A673 (cell line): ENCODE data around the gene MAVS. TPM values are rescaled to one million over a fixed set of nuclear protein-coding genes. Genes with fewer than 3 reads are reported as not detected.

Experiments
- BruUV-seq: library from RNA; stranded (reverse); fragments of 400-500 nt; replicated peaks from 2 replicates; lab custom pipeline; 2021; lab: Mats Ljungman, UMichigan
- CTCF ChIA-PET: fragments of 300-600 bp; sonication (Branson Sonifier 250); formaldehyde crosslinking; loops from one replicate; lab custom pipeline; 2022; ENCODE audit warnings: antibody characterized with exemption; lab: Charles Lee
- POLR2A ChIA-PET: fragments of 300-600 bp; sonication (Branson Sonifier 250); formaldehyde crosslinking; loops from one replicate; lab custom pipeline; 2022; ENCODE audit warnings: antibody characterized with exemption; ENCODE audit not compliant: low non-redundant PET; lab: Charles Lee
- DNase-seq: peaks from one replicate; pipeline ENCODE4 v3.0.0-alpha.2; 2015; ENCODE audit warnings: low spot score
- H3K27ac ChIP-seq: fragments of 200-600 bp; sonication (generic); 2 replicates; pipeline ENCODE4 v1.5.1; 2016; ENCODE audit warnings: mixed run types, low read depth, mild to moderate bottlenecking, mixed read lengths, antibody characterized with exemption, low read length; ENCODE audit not compliant: poor library complexity, severe bottlenecking
- H3K27me3 ChIP-seq: fragments of 200-600 bp; sonication (generic); replicated peaks from 2 replicates; pipeline ENCODE4 v1.6.1; 2017; ENCODE audit warnings: mixed run types, low read depth, mild to moderate bottlenecking, mixed read lengths, antibody characterized with exemption, low read length; ENCODE audit not compliant: insufficient read depth, poor library complexity
- H3K36me3 ChIP-seq: fragments of 200-600 bp; sonication (generic); 2 replicates; pipeline ENCODE4 v1.6.1; 2016; ENCODE audit warnings: mixed run types, mild to moderate bottlenecking, mixed read lengths, antibody characterized with exemption, low read length; ENCODE audit not compliant: insufficient read depth, poor library complexity, severe bottlenecking
- H3K4me1 ChIP-seq: fragments of 200-600 bp; sonication (generic); 2 replicates; pipeline ENCODE4 v1.6.1; 2017; ENCODE audit warnings: mixed run types, mild to moderate bottlenecking, mixed read lengths, antibody characterized with exemption, low read length; ENCODE audit not compliant: insufficient read depth, poor library complexity, severe bottlenecking
- H3K4me3 ChIP-seq: fragments of 200-600 bp; sonication (generic); 2 replicates; pipeline ENCODE4 v1.5.1; 2016; ENCODE audit warnings: low read depth, mixed run types, mild to moderate bottlenecking, mixed read lengths, low read length; ENCODE audit not compliant: poor library complexity, severe bottlenecking
- H3K9me3 ChIP-seq: fragments of 200-600 bp; sonication (generic); 2 replicates; pipeline ENCODE4 v1.6.1; 2016; ENCODE audit warnings: mixed run types, low read depth, mild to moderate bottlenecking, mixed read lengths, antibody characterized with exemption, low read length; ENCODE audit not compliant: poor library complexity, severe bottlenecking
- EZH2 ChIP-seq: fragments of 200-600 bp; sonication (generic); IDR thresholded peaks from 2 replicates; pipeline ENCODE4 v1.6.1; 2017; ENCODE audit warnings: borderline replicate concordance, low read depth, mild to moderate bottlenecking, mixed read lengths, antibody characterized with exemption, low read length; ENCODE audit not compliant: poor library complexity, severe bottlenecking
- intact Hi-C: fragments of 100-400 bp; cut with micrococcal nuclease; formaldehyde crosslinking; loops from one replicate; pipeline ENCODE4 v1.10.0; 2022; ENCODE audit not compliant: unreplicated experiment
- total RNA-seq: library from RNA; stranded (reverse); gene quantifications from 2 replicates; pipeline ENCODE4 v1.2.3, GENCODE V29; 2021
- TF ChIP-seq, protein P1 (sequence below): fragments of 300-800, 200-600 bp; sonication (generic); conservative IDR thresholded peaks from 2 replicates; pipeline ENCODE4 v1.5.1; 2017; ENCODE audit warnings: low read depth, mild to moderate bottlenecking, antibody characterized with exemption, low read length, moderate library complexity, mixed read lengths

MAVS gene
- total RNA-seq, 1 experiment from 2014 or later: 28.2 TPM

DNA sequence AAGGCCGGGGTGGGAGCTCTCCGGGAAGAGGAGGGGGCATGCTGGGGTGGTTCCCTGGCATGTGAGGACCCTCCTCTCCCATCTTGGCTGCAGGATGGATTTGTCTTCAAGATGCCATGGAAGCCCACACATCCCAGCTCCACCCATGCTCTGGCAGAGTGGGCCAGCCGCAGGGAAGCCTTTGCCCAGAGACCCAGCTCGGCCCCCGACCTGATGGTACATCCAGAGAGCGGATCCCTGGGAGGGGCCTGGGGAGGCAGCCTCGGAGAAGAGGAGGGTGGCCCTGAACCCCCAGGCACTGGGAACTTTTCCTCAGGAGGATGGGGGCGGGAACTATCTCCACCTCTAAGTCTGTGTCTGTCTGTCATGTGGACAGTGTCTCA lies 45.8 kb upstream of the MAVS start:
- no peak overlapping the region for H3K27ac ChIP-seq
- H3K36me3 ChIP-seq: peaks cover 85% of the 10 kb centered on the region
- H3K4me1 ChIP-seq: peaks cover 23% of the 10 kb centered on the region
- ChIA-PET CTCF (no interaction called here), POLR2A (no interaction called here)
- H3K9me3 ChIP-seq: no peaks in the 10 kb centered on the region
- no peak for DNase-seq
- intact Hi-C loops: no loop called here
- no peaks in the 10 kb centered on the region for H3K27me3 ChIP-seq
- H3K4me3 ChIP-seq: no peak overlapping the region
- TF ChIP-seq, protein P1, sequence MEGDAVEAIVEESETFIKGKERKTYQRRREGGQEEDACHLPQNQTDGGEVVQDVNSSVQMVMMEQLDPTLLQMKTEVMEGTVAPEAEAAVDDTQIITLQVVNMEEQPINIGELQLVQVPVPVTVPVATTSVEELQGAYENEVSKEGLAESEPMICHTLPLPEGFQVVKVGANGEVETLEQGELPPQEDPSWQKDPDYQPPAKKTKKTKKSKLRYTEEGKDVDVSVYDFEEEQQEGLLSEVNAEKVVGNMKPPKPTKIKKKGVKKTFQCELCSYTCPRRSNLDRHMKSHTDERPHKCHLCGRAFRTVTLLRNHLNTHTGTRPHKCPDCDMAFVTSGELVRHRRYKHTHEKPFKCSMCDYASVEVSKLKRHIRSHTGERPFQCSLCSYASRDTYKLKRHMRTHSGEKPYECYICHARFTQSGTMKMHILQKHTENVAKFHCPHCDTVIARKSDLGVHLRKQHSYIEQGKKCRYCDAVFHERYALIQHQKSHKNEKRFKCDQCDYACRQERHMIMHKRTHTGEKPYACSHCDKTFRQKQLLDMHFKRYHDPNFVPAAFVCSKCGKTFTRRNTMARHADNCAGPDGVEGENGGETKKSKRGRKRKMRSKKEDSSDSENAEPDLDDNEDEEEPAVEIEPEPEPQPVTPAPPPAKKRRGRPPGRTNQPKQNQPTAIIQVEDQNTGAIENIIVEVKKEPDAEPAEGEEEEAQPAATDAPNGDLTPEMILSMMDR: no peak
- no peak for TF ChIP-seq EZH2
- no TSS peak for BruUV-seq

DNA sequence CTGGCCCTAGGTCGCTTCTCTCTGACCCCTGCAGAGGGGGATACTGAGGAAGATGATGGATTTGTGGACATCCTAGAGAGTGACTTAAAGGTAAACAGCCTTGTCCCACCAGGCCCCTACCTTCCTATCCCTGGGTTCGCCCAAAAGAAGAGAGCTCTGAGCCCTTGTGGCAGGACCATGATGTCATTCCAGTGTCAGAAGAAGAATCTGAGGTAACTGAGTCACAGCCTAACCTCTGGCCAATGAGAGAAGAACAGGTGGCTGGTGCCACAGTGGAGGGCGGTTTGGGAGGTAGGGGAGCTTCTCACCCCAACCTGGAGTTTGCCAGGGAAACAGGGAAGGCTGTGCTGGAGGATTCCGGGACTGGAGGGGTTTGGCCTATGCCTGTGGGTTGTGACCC lies 45.3 kb upstream of the MAVS start:
- peaks cover 23% of the 10 kb centered on the region for H3K4me1 ChIP-seq
- POLR2A ChIA-PET: no interaction called here
- BruUV-seq: no TSS peak
- H3K27me3 ChIP-seq: no peaks in the 10 kb centered on the region
- DNase-seq: no peak
- no peaks in the 10 kb centered on the region for H3K9me3 ChIP-seq
- H3K27ac ChIP-seq: no peak overlapping the region
- no peak overlapping the region for H3K4me3 ChIP-seq
- TF ChIP-seq, protein P1: no peak
- TF ChIP-seq EZH2: no peak
- CTCF ChIA-PET: no interaction called here
- H3K36me3 ChIP-seq: peaks cover 89% of the 10 kb centered on the region
- intact Hi-C loops: no loop called here

DNA sequence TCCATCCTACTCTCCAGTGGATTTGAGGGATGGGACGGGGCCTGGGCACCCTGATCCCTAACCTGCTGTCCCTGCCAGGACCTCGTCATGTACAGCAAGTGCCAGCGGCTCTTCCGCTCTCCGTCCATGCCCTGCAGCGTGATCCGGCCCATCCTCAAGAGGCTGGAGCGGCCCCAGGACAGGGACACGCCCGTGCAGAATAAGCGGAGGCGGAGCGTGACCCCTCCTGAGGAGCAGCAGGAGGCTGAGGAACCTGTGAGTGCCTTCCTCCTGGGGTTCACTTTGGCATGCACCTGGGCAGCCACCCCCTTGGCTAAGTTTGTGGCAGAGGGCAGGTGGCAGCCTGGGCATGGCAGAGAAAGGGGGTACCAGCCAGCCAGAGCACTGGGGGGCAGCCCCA lies 44.8 kb upstream of the MAVS start:
- H3K4me1 ChIP-seq: peaks cover 27% of the 10 kb centered on the region
- intact Hi-C loops: no loop called here
- no peak for DNase-seq
- no peak for TF ChIP-seq EZH2
- TF ChIP-seq, protein P1: no peak
- H3K27me3 ChIP-seq: no peaks in the 10 kb centered on the region
- no TSS peak for BruUV-seq
- H3K4me3 ChIP-seq: no peak overlapping the region
- POLR2A ChIA-PET: no interaction called here
- CTCF ChIA-PET: no interaction called here
- no peak overlapping the region for H3K27ac ChIP-seq
- no peaks in the 10 kb centered on the region for H3K9me3 ChIP-seq
- peaks cover 93% of the 10 kb centered on the region for H3K36me3 ChIP-seq
